ENCODE results near the gene PDCD2.
"Not testable (repeated sequence)": the region's sequence is repeated elsewhere in the genome, so short reads cannot be mapped to it uniquely, and the experiment has no call there.

DNA sequence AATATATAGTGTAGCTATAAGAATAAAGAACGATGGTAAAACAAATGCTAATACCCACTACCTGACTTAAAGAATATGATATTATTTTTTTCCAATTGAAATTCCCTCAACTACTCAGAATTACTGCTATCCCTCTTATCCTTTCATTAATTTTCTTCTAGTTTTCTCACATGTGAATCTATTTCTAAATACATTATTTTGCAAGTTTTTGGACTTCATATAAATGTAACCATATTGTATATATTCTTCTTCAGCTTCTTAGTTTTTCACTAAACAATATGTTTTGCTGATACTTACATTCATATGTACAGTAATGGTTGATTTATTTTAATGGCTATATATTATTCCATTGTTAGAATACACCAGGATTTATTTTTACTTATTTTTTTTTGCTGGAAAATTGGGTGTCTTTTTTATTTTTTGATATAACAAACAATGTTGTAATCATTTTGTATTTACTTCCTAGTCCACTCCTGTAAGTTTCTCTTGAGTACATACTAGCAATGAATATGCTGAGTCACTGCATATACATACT lies 31.6 kb upstream of the PDCD2 start:
- not testable (repeated sequence) for TF ChIP-seq CTCF (IDR thresholded peaks at IDR 0.05); ZFX (IDR thresholded peaks at IDR 0.05; ENCODE audit: borderline replicate concordance)
